Right atrium auricular region (tissue), 2 donors: ENCODE data around the gene EDIL3. TPM values are rescaled to one million over a fixed set of nuclear protein-coding genes. Genes with fewer than 3 reads are reported as not detected.

Experiments used
- DNase-seq: peaks from one replicate; pipeline ENCODE4 v3.0.0-alpha.2; 2019; ENCODE audit warnings: low spot score
- H3K27ac ChIP-seq, 2 donors: fragments of 200-600 bp; sonication (generic); 1 replicate in 1 of 2; 2 replicates in 1 of 2; pipeline ENCODE4 v1.5.1; 2016 to 2019
- H3K27me3 ChIP-seq, 2 donors: fragments of 200-600 bp; sonication (generic); one replicate each; pipeline versions ENCODE4 v1.5.1 to v1.6.0; 2017 to 2019
- H3K36me3 ChIP-seq: fragments of 200-600 bp; sonication (generic); one replicate; pipeline ENCODE4 v1.5.1; 2016
- H3K4me1 ChIP-seq, 2 donors: fragments of 200-600 bp; sonication (generic); one replicate each; pipeline versions ENCODE4 v1.5.1 to v1.6.0; 2017 to 2019
- H3K4me3 ChIP-seq, 2 donors: fragments of 200-600 bp; sonication (generic); 1 replicate in 1 of 2; 2 replicates in 1 of 2; pipeline ENCODE4 v1.5.1; 2017 to 2019; ENCODE audit warnings: mild to moderate bottlenecking in 1 of 2, moderate library complexity in 1 of 2
- H3K9me3 ChIP-seq, 2 donors: fragments of 200-600 bp; sonication (generic); one replicate each; pipeline ENCODE4 v1.5.1; 2019
- total RNA-seq, 2 donors: library from RNA; depleted of rRNA; stranded (reverse); fragments of >200 nt; gene quantifications; one replicate each; pipeline ENCODE4 v1.1.0, GENCODE V29; 2016
- TF ChIP-seq, protein P1 (sequence below), 2 donors: fragments of 200-600 bp; sonication (generic); IDR thresholded peaks; one replicate each; pipeline ENCODE4 v1.5.1; 2019; ENCODE audit warnings: antibody characterized with exemption in 2 of 2

Gene EDIL3
- total RNA-seq, 2 donors from 2014 or later = 9.0 to 10.8 TPM

DNA sequence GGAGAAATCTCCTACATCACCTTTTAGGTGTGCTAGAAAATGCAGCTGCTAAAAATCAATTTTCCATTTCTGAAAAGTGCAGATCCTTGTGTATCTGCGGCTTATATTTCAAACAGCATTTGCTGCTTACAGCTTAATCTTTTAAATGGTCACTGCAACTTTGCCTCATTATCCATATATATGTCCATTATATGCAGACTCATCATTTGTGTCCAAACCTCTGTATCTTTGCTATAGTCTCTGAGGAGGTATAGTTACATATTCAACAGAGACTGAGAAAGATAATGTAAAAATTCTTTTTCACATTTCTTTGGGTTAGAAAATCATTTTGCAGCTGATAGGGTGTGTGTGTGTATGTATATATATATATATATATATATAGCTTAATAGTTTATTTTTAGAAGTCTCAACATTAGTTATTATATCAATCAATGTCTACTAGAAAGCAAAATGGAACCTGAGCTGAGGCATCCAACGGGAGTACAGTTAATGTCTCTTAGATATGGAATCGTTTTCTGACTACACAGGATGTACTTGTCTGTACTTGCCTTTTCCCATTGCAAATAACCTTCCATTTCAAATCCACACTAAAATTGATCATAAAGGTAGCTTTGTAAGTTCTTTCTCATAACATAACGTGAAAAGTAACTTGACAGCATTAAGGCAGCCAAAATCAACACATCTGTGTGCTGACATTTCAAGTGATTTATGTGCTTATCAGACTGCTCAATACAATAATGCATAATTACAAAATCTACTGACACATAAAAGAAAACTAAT is 397.0 kb downstream of the EDIL3 start:
- Histone ChIP-seq H3K4me3 (no peak overlapping the region), H3K27me3 (no peaks in the 10 kb centered on the region), H3K27ac (no peak overlapping the region), H3K36me3 (no peaks in the 10 kb centered on the region), H3K9me3 (no peaks in the 10 kb centered on the region), H3K4me1 (no peaks in the 10 kb centered on the region)
- no peak for DNase-seq
- TF ChIP-seq, protein P1, sequence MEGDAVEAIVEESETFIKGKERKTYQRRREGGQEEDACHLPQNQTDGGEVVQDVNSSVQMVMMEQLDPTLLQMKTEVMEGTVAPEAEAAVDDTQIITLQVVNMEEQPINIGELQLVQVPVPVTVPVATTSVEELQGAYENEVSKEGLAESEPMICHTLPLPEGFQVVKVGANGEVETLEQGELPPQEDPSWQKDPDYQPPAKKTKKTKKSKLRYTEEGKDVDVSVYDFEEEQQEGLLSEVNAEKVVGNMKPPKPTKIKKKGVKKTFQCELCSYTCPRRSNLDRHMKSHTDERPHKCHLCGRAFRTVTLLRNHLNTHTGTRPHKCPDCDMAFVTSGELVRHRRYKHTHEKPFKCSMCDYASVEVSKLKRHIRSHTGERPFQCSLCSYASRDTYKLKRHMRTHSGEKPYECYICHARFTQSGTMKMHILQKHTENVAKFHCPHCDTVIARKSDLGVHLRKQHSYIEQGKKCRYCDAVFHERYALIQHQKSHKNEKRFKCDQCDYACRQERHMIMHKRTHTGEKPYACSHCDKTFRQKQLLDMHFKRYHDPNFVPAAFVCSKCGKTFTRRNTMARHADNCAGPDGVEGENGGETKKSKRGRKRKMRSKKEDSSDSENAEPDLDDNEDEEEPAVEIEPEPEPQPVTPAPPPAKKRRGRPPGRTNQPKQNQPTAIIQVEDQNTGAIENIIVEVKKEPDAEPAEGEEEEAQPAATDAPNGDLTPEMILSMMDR (IDR thresholded peaks at IDR 0.05) = no peak

DNA sequence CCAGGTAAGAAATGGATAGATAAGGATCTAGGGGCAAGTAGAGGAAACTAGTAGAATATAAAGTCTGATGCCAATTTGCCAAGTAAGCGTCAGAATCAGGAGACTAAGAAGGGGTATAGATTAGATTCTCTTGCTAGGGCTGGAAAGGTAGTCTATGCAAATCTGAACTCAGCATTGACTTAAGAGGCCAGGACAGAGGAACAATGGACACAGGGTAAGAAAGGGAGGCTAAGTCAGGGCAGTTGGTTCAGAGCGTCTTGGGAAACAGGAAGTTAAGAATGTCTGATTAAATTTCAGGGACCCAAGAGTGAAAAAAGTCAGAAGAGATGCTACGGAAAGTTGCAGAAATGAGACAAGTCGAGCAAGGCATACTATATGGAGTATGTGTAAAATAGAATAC is 400.8 kb downstream of the EDIL3 start:
- TF ChIP-seq, protein P1 (IDR thresholded peaks at IDR 0.05) = no peak
- no peaks in the 10 kb centered on the region for H3K4me1 ChIP-seq
- H3K9me3 ChIP-seq = no peaks in the 10 kb centered on the region
- H3K4me3 ChIP-seq = no peak overlapping the region
- no peak overlapping the region for H3K27ac ChIP-seq
- H3K36me3 ChIP-seq = no peaks in the 10 kb centered on the region
- DNase-seq = no peak
- H3K27me3 ChIP-seq = no peaks in the 10 kb centered on the region

DNA sequence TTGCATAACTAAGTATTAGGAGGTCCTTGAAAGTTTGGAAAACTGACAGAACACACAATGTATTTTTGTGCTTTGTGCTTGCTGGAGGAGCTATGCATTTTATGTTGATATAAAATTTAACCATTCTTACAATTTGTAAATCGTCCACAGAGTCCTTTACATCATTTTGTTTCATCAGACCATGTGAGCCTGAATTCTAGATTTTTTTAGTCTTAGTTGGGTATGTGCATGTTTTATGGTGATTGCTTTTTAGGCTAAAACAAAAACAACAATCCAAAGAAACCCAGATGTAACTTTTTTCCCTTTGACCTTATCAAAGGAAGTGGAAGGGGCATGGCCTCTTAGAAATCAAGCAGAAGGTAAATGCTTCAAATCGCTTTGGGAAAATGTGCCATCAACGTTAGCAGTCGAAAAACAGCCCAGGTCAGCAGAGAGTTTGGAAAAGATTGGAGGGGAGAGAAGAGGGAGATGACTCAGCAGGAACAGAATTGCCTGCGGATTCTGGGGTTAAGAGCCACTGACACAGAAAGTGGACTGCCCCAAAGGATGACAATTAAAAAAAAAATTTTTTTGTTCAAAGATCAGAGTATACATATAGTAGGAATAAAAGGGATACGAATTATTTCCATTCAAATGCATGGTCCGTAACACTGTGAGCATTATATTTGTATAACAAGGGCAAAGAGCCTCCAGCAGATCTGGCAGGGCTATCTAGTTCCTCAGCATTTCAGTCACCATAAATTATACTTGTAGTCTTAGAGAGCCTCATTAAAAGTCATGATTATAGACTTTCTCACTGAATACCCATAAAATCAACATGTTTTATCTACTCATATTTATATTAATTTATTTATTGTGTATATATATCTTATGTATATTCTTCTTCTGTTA is 410.5 kb downstream of the EDIL3 start:
- DNase-seq = no peak
- Histone ChIP-seq H3K9me3 (no peaks in the 10 kb centered on the region), H3K27me3 (no peaks in the 10 kb centered on the region), H3K36me3 (no peaks in the 10 kb centered on the region), H3K4me1 (no peaks in the 10 kb centered on the region), H3K27ac (no peak overlapping the region), H3K4me3 (no peak overlapping the region)
- TF ChIP-seq, protein P1 (IDR thresholded peaks at IDR 0.05) = no peak

DNA sequence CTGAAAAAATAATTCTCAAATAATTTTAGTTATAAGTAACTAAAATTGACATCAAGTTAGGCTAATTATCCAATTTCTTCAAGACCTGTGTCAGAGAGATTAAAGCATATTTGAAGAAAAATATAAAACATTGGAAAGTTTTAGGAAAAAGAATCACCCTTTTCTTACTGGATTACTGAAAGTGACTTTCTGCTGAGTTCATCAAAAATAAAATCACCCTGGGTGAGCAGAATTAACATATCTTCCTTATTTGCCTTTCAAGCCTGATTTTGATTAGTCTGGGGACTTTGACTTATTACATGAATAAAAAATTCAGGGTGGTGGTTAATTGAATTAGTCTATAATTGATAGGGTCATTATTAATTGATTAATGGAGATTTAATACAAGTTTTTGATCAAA is 411.8 kb downstream of the EDIL3 start:
- TF ChIP-seq, protein P1 (IDR thresholded peaks at IDR 0.05) = no peak
- no peak for DNase-seq
- H3K4me3 ChIP-seq = no peak overlapping the region
- no peaks in the 10 kb centered on the region for H3K36me3 ChIP-seq
- H3K9me3 ChIP-seq = no peaks in the 10 kb centered on the region
- no peak overlapping the region for H3K27ac ChIP-seq
- no peaks in the 10 kb centered on the region for H3K27me3 ChIP-seq
- no peaks in the 10 kb centered on the region for H3K4me1 ChIP-seq

DNA sequence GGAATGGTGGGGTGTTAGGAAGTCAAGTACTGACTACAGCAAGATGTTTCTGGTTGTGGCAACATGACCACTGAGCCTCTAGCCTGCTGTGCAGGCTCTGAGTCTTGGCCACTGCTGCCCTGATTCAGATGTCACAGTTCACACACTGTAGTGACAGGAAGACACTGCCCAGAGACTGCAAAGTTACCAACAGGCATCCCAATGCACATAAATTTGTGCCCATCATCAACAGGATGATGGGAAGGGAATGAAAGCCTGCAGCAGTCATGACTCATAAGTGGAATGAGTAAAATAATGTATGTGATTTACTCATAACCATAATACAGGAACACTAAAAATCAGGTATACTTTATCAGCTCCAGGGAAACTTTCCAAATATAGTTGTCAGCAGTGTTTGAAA is 412.4 kb downstream of the EDIL3 start:
- no peak overlapping the region for H3K4me3 ChIP-seq
- TF ChIP-seq, protein P1 (IDR thresholded peaks at IDR 0.05) = no peak
- H3K9me3 ChIP-seq = no peaks in the 10 kb centered on the region
- H3K36me3 ChIP-seq = no peaks in the 10 kb centered on the region
- H3K27ac ChIP-seq = no peak overlapping the region
- DNase-seq = no peak
- H3K27me3 ChIP-seq = no peaks in the 10 kb centered on the region
- no peaks in the 10 kb centered on the region for H3K4me1 ChIP-seq
